ENCODE data around the gene CYLD. TPM values are rescaled to one million over a fixed set of nuclear protein-coding genes. Genes with fewer than 3 reads are reported as not detected.

The CYLD gene
- total and polyA plus RNA-seq, 2 donors (not counting 1 experiment from before 2014, with no cell fraction given): 30.0 to 160 TPM

DNA sequence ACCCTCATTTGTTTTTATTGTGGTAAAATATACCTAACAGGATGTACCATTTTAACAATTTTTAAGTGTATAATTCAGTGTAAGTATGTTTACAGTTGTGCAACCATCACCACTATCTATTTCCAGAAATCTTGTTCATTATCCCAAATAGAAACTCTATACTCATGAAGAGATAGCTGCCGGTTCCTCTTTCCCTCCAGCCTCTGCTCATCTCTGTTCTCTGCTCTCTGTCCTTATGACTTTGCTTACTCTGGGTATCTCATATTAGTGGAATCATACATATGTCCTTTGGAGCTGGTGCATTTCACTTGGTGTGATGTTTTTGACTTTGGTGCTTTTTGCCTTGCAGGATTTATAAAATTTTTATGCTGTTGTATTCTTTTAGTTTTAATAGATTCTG lies 19.4 kb downstream of the CYLD start:
- Mint-ChIP-seq H3K27me3 (no peaks in the 10 kb centered on the region), H3K27ac (no peak overlapping the region), H3K9me3 (ENCODE audit: insufficient read depth) (peaks cover 4% of the 10 kb centered on the region), H3K4me3 (no peak overlapping the region), H3K4me1 (peaks cover 50% of the 10 kb centered on the region)
- POLR2A ChIA-PET: no interaction called here
- ATAC-seq (ENCODE audit: low read depth) (no peak), DNase-seq (no peak)
- TF ChIP-seq, protein P1, sequence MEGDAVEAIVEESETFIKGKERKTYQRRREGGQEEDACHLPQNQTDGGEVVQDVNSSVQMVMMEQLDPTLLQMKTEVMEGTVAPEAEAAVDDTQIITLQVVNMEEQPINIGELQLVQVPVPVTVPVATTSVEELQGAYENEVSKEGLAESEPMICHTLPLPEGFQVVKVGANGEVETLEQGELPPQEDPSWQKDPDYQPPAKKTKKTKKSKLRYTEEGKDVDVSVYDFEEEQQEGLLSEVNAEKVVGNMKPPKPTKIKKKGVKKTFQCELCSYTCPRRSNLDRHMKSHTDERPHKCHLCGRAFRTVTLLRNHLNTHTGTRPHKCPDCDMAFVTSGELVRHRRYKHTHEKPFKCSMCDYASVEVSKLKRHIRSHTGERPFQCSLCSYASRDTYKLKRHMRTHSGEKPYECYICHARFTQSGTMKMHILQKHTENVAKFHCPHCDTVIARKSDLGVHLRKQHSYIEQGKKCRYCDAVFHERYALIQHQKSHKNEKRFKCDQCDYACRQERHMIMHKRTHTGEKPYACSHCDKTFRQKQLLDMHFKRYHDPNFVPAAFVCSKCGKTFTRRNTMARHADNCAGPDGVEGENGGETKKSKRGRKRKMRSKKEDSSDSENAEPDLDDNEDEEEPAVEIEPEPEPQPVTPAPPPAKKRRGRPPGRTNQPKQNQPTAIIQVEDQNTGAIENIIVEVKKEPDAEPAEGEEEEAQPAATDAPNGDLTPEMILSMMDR (IDR thresholded peaks at IDR 0.05): no peak
- H3K4me3 ChIP-seq (ENCODE audit: control extremely low read depth in 1 of 5, extremely low read depth in 1 of 5, insufficient read depth in 1 of 5, low read depth in 2 of 5, low read length in 4 of 5): no peak overlapping the region
- no peaks in the 10 kb centered on the region for H3K27me3 ChIP-seq (replicated peaks in 1 of 4; ENCODE audit: control extremely low read depth in 1 of 4, control insufficient read depth in 3 of 4, insufficient read depth in 4 of 4, low read length in 3 of 4)
- no peak overlapping the region for H3K4me2 ChIP-seq (replicated peaks; ENCODE audit: low read depth, low read length, poor library complexity, severe bottlenecking)
- peaks cover 0 to 6% (median 0%) of the 10 kb centered on the region in 3 donors for H3K9me3 ChIP-seq (ENCODE audit: control extremely low read depth in 1 of 3, control insufficient read depth in 2 of 3, insufficient read depth in 1 of 3, low read length in 2 of 3)
- H3K4me1 ChIP-seq (ENCODE audit: control insufficient read depth in 2 of 2, insufficient read depth in 2 of 2, low read length in 2 of 2): peaks cover 0 to 3% of the 10 kb centered on the region in 2 donors
- peaks cover 0 to 53% of the 10 kb centered on the region in 2 experiments for H3K36me3 ChIP-seq (replicated peaks in 1 of 2; ENCODE audit: control extremely low read depth in 1 of 2, control insufficient read depth in 1 of 2, extremely low read depth in 1 of 2, insufficient read depth in 2 of 2, low read length in 1 of 2)
- H4K20me1 ChIP-seq (ENCODE audit: control insufficient read depth, insufficient read depth, low read length, poor library complexity, severe bottlenecking): peaks cover 85% of the 10 kb centered on the region
- CTCF ChIA-PET: no interaction called here
- peaks cover 97% of the 10 kb centered on the region for H3K79me2 ChIP-seq (ENCODE audit: control insufficient read depth, insufficient read depth, low read length)
- intact Hi-C loops (cut with micrococcal nuclease): no loop called here
- H3K27ac ChIP-seq (ENCODE audit: low read length in 2 of 2): no peak overlapping the region
- H3K9ac ChIP-seq (ENCODE audit: low read length): no peak overlapping the region
- H2AFZ ChIP-seq (ENCODE audit: insufficient read depth, low read depth, low read length, poor library complexity, severe bottlenecking): no peak overlapping the region
- WGBS (ENCODE audit: insufficient coverage): no CpG with 5 or more reads among the region's 1 CpG

DNA sequence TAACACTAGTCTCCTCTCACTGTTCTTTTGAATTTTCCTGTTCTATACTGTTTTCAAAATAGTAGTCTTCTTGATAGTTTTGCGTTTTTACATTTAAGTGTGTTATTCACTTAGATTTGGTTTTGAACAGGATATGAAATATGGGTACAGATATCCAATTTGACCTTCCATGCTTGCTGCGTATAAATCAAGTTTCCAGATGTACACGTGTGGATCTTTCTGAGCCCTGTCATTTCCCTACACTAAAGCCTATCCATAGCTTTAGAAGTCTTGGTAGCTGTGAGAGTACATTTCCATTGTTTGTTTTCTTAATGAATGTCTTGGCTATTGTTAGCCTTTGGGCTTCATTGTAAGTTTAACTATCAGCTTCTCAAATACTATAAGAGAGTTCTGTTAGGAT lies 20.4 kb downstream of the CYLD start:
- Mint-ChIP-seq H3K27ac (no peak overlapping the region), H3K9me3 (ENCODE audit: insufficient read depth) (peaks cover 4% of the 10 kb centered on the region)
- H3K36me3 ChIP-seq (replicated peaks in 1 of 2; ENCODE audit: control extremely low read depth in 1 of 2, control insufficient read depth in 1 of 2, extremely low read depth in 1 of 2, insufficient read depth in 2 of 2, low read length in 1 of 2): peaks cover 0 to 56% of the 10 kb centered on the region in 2 experiments

More for the DNA sequence above, 20.4 kb downstream of the CYLD start:
- H3K4me3 Mint-ChIP-seq: no peak overlapping the region
- no peaks in the 10 kb centered on the region for H3K27me3 Mint-ChIP-seq
- Histone ChIP-seq H3K9ac (ENCODE audit: low read length) (no peak overlapping the region), H3K27me3 (replicated peaks in 1 of 4; ENCODE audit: control extremely low read depth in 1 of 4, control insufficient read depth in 3 of 4, insufficient read depth in 4 of 4, low read length in 3 of 4) (no peaks in the 10 kb centered on the region), H2AFZ (ENCODE audit: insufficient read depth, low read depth, low read length, poor library complexity, severe bottlenecking) (no peak overlapping the region), H4K20me1 (ENCODE audit: control insufficient read depth, insufficient read depth, low read length, poor library complexity, severe bottlenecking) (peaks cover 83% of the 10 kb centered on the region), H3K4me2 (replicated peaks; ENCODE audit: low read depth, low read length, poor library complexity, severe bottlenecking) (no peak overlapping the region), H3K9me3 (ENCODE audit: control extremely low read depth in 1 of 3, control insufficient read depth in 2 of 3, insufficient read depth in 1 of 3, low read length in 2 of 3) (peaks cover 0 to 8% (median 0%) of the 10 kb centered on the region in 3 donors), H3K4me3 (ENCODE audit: control extremely low read depth in 1 of 5, extremely low read depth in 1 of 5, insufficient read depth in 1 of 5, low read depth in 2 of 5, low read length in 4 of 5) (no peak overlapping the region), H3K79me2 (ENCODE audit: control insufficient read depth, insufficient read depth, low read length) (peaks cover 97% of the 10 kb centered on the region), H3K27ac (ENCODE audit: low read length in 2 of 2) (no peak overlapping the region), H3K4me1 (ENCODE audit: control insufficient read depth in 2 of 2, insufficient read depth in 2 of 2, low read length in 2 of 2) (no peaks in the 10 kb centered on the region)
- ATAC-seq (ENCODE audit: low read depth): no peak
- intact Hi-C loops (cut with micrococcal nuclease): no loop called here
- peaks cover 45% of the 10 kb centered on the region for H3K4me1 Mint-ChIP-seq
- WGBS (ENCODE audit: insufficient coverage): no CpG with 5 or more reads among the region's 3 CpGs
- no peak for TF ChIP-seq EZH2 (IDR thresholded peaks at IDR 0.05; ENCODE audit: borderline replicate concordance, insufficient read depth, low read depth, low read length, poor library complexity, severe bottlenecking)
- TF ChIP-seq, protein P1 (IDR thresholded peaks at IDR 0.05): no peak
- ChIA-PET POLR2A (no interaction called here), CTCF (interaction anchor here (1.1 to 1.3 kb wide), 2 partner anchors 44 to 91 kb away, joined by 3 read pairs; no protein-coding TSS in a partner anchor)
- DNase-seq: no peak
